Spleen (tissue), 7 donors: Measurements from ENCODE around the gene DUSP5.
A peak's percentile ranks its signal among the peaks of the same experiment; 100 is the strongest.

Experiments
- POLR2AphosphoS5 ChIP-seq, 3 donors: sonication (generic); formaldehyde crosslinking; IDR thresholded peaks; one replicate each; pipeline ENCODE4 v1.5.1; 2017; ENCODE audit warnings: antibody characterized with exemption in 3 of 3
- TF ChIP-seq, protein P1 (sequence below), 11 experiments: fragments of 200-600 bp in 7 of 11; fragments of 450-650 bp in 4 of 11; sonication (generic) in 4 of 11; IDR thresholded peaks in 8 of 11; conservative IDR thresholded peaks in 3 of 11; 1 replicate in 7 of 11; 2 replicates in 4 of 11; pipeline versions ENCODE4 v1.4.0 to v1.8.0; 2016 to 2021; ENCODE audit warnings: antibody characterized with exemption in 11 of 11, inconsistent platforms in 4 of 11, mild to moderate bottlenecking in 1 of 11
- donor health status: DM: no; HTN: no; CAD: no; lungs with moderate emphysema.
- donor health status: DM: no; HTN: no; CAD: no.
- donor health status: DM: no; HTN: no; CAD: no.

DNA sequence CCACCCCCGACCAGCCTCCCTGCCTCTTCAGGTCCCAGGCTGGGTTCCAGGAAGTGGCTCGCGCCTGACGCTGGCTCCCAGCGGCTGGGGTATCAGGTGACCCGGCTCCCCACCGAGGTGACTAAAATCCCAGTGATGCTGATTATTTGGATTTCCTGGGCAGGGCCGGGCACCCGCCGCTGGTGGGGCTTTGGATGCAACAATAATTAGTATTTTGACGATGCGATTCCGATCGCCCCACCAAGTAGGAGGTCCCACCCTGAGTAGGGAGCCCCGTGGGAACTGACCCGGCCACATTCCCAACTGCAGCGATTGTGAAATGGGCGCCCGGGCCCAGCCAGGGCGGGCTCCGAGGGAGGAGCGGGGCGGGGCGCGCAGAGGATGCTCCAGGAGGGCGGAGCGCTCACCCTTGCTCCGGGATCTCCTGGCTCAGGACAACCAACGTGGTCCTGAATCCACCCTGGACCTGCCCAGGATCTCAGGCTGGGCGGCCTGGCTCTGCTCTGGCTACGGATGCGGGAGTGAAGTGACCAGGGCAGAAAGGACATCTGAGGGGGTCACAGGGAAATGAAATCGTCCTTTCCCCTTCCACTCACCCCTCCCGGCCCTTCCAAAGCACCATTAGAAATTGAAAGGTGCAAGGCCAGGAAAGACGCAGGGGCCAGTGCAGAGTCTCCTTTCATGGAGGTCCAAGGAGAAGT, 32.6 kb downstream of the DUSP5 start:
- TF ChIP-seq, protein P1, sequence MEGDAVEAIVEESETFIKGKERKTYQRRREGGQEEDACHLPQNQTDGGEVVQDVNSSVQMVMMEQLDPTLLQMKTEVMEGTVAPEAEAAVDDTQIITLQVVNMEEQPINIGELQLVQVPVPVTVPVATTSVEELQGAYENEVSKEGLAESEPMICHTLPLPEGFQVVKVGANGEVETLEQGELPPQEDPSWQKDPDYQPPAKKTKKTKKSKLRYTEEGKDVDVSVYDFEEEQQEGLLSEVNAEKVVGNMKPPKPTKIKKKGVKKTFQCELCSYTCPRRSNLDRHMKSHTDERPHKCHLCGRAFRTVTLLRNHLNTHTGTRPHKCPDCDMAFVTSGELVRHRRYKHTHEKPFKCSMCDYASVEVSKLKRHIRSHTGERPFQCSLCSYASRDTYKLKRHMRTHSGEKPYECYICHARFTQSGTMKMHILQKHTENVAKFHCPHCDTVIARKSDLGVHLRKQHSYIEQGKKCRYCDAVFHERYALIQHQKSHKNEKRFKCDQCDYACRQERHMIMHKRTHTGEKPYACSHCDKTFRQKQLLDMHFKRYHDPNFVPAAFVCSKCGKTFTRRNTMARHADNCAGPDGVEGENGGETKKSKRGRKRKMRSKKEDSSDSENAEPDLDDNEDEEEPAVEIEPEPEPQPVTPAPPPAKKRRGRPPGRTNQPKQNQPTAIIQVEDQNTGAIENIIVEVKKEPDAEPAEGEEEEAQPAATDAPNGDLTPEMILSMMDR (IDR thresholded peaks at IDR 0.05 in 8 of 11, conservative IDR thresholded peaks at IDR 0.05 in 3 of 11) = no peak
- TF ChIP-seq POLR2AphosphoS5 (IDR thresholded peaks at IDR 0.05) = peak in 1 of 3 donors; percentile 71
